ENCODE data around the gene HUNK.

DNA sequence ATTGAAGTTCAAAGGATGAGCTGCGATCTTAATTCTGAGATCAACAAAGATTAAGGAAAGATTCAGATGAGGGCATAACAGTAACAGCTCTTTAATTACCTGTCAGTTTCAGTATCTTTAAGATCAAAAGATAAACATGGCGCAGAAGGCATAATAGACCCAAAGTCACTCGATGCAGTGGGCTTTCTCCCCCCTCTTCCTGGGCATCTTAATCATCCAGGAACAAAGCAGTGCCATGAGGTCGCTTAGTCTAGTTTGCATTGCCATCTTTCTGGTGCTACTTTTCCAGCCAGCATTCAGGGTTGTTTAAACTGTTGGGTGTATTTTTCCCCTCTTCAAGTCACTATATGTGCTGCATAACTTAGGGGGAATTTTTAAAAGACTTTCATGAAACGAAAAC lies 72.3 kb downstream of the HUNK start:
- no peak for TF ChIP-seq GATA2 (IDR thresholded peaks at IDR 0.05; ENCODE audit: low read depth, low read length)
- no peak for TF ChIP-seq GATA3 (IDR thresholded peaks at IDR 0.05; ENCODE audit: low read depth, low read length)

All from SH-SY5Y (cell line).